ENCODE results near the gene MMEL1. TPM values are rescaled to one million over a fixed set of nuclear protein-coding genes. Genes with fewer than 3 reads are reported as not detected.
"Not testable (repeated sequence)": the region's sequence is repeated elsewhere in the genome, so short reads cannot be mapped to it uniquely, and the experiment has no call there.

Gene MMEL1
- total RNA-seq, 1 experiment from 2014 or later, result not detected

- no peak for DNase-seq (ENCODE audit: low read depth)
These were observed 3.0 kb downstream of the MMEL1 start for GRCh38 chr1:2629627-2630497.

GRCh38 chr1:2628933-2629626 lies 3.7 kb downstream of the MMEL1 start:
- DNase-seq (ENCODE audit: low read depth), result no peak

GRCh38 chr1:2628191-2628932 lies 4.5 kb downstream of the MMEL1 start:
- DNase-seq (ENCODE audit: low read depth), result no peak

GRCh38 chr1:2627746-2628145 lies 5.1 kb downstream of the MMEL1 start:
- DNase-seq (ENCODE audit: low read depth), result no peak

GRCh38 chr1:2625748-2626147 lies 7.1 kb downstream of the MMEL1 start:
- DNase-seq (ENCODE audit: low read depth), result not testable (repeated sequence)

GRCh38 chr1:2625311-2625710 lies 7.5 kb downstream of the MMEL1 start:
- no peak for DNase-seq (ENCODE audit: low read depth)

- DNase-seq (ENCODE audit: low read depth), result peak; percentile 38
These were observed 8.0 kb downstream of the MMEL1 start for GRCh38 chr1:2624735-2625300.

- no peak for DNase-seq (ENCODE audit: low read depth)
These were observed 9.1 kb downstream of the MMEL1 start for GRCh38 chr1:2623571-2624337.

- DNase-seq (ENCODE audit: low read depth), result no peak
These were observed 14.8 kb downstream of the MMEL1 start for GRCh38 chr1:2617971-2618470.

- no peak for DNase-seq (ENCODE audit: low read depth)
These were observed 18.7 kb downstream of the MMEL1 start for GRCh38 chr1:2614145-2614544.

- no peak for DNase-seq (ENCODE audit: low read depth)
These were observed 20.0 kb downstream of the MMEL1 start for GRCh38 chr1:2612591-2613365.

- DNase-seq (ENCODE audit: low read depth), result no peak
These were observed 21.0 kb downstream of the MMEL1 start for GRCh38 chr1:2611621-2612437.

- no peak for DNase-seq (ENCODE audit: low read depth)
These were observed 21.8 kb downstream of the MMEL1 start for GRCh38 chr1:2611031-2611501.

GRCh38 chr1:2610036-2610959 lies 22.5 kb downstream of the MMEL1 start:
- DNase-seq (ENCODE audit: low read depth), result peak; percentile 17

GRCh38 chr1:2609319-2610035 lies 23.3 kb downstream of the MMEL1 start:
- DNase-seq (ENCODE audit: low read depth), result no peak

GRCh38 chr1:2607641-2608091 lies 25.1 kb downstream of the MMEL1 start:
- no peak for DNase-seq (ENCODE audit: low read depth)

All from HT1080 (cell line).